ENCODE measurements around the gene SYNE2.
"Not testable (repeated sequence)": the region's sequence is repeated elsewhere in the genome, so short reads cannot be mapped to it uniquely, and the experiment has no call there.

Gene SYNE2

GRCh38 chr14:64112867-64113678, 260.3 kb downstream of the SYNE2 start:
- no peak for FAIRE-seq
- no peak for DNase-seq (ENCODE audit: insufficient read length, low spot score)

DNA sequence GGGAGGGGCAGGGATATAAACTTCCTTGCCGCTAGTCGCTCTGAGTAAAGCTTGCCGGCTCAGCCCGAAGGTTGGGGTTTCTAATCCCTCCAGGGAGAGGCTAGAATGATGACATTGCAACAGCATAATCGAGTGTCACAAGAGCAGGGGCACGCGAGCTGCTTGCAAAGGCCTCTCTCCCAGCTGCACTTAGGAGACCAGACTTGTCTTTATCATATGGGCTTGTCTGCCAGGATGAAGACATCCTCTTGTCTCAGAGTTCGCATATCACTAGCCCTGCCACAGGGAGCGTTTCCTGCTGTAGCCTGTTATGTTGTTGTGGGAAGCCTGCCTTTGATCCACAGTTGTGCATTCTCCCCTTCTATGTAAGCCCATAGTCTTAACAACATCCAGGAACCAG, 261.4 kb downstream of the SYNE2 start:
- FAIRE-seq (no peak), DNase-seq (ENCODE audit: insufficient read length, low spot score) (no peak)

GRCh38 chr14:64114796-64115195, 262.0 kb downstream of the SYNE2 start:
- FAIRE-seq, result no peak
- no peak for DNase-seq (ENCODE audit: insufficient read length, low spot score)

DNA sequence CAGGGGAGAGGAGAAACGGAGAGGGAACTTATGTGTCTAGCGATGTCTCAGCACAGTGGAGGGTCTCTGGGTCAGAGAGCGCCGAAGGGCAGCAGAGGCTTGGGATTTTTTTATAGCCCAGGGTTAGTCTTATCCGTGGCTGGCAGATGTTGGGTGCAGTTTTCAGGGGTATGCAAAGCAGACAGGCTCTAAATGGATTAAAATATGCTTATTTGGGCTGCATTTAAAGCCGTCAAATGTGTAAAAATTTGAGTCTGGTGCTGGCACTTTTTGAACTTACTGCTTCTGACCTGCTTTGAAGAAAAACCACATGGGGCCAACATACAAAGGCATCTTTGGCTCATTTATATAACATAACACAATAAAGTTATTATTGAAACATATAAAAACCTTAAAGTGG, 262.6 kb downstream of the SYNE2 start:
- FAIRE-seq, result no peak
- DNase-seq (ENCODE audit: insufficient read length, low spot score), result no peak

GRCh38 chr14:64117671-64118402, 265.0 kb downstream of the SYNE2 start:
- DNase-seq (ENCODE audit: insufficient read length, low spot score) (no peak), FAIRE-seq (no peak)

DNA sequence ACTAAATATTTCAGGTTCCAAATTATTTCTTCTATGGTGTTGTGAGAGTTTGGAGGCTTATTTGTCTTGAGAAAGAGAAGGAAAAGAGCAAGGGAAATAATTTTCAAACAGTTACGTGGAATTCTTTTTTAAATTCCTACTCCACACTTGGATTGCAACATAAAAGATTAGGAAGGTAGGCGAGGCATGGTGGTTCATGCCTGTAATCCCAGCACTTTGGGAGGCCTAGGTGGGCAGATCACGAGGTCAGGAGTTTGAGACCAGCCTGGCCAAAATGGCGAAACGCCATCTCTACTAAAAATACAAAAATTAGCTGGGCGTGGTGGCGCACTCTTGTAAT, 265.6 kb downstream of the SYNE2 start:
- DNase-seq (ENCODE audit: insufficient read length, low spot score); FAIRE-seq: not testable (repeated sequence)

DNA sequence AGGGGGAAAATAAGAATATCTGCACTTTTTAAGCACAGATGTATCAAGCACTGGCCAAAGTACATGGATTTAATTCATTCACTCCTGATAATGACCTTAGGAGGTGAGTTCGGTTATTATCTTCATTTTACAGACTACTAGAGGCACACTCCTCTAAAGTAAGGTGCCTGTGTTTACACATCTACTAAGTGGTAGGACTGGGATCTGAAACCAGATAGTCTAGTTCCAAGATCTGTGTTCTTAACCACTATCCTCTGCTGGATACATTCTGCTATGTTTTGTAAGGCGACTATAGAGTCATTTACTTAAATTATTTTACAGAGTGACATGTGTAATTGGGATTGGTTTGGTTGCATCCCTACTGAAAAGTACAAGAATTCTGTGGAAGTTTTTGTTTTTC, 266.1 kb downstream of the SYNE2 start:
- FAIRE-seq (no peak), DNase-seq (ENCODE audit: insufficient read length, low spot score) (no peak)

GRCh38 chr14:64119500-64119899, 266.7 kb downstream of the SYNE2 start:
- FAIRE-seq (no peak), DNase-seq (ENCODE audit: insufficient read length, low spot score) (no peak)

DNA sequence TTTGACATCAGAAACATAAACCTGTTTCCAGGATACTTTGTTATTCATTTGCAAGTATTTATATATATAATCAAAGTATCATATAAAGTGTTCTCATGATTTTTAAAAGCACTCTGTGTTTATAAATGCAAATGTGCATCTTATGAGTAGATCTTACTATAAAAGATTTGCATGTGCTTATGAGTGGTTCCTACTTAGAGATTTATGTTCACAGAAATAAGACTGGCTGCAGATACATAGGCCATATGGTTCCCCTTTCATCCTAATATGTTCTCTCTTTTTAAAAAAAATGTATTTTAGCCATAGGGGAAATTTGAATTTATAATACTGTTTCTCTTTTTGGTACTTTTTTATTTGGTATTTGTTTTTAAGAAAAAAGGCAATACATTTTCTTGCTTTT, 267.2 kb downstream of the SYNE2 start:
- FAIRE-seq, result no peak

DNA sequence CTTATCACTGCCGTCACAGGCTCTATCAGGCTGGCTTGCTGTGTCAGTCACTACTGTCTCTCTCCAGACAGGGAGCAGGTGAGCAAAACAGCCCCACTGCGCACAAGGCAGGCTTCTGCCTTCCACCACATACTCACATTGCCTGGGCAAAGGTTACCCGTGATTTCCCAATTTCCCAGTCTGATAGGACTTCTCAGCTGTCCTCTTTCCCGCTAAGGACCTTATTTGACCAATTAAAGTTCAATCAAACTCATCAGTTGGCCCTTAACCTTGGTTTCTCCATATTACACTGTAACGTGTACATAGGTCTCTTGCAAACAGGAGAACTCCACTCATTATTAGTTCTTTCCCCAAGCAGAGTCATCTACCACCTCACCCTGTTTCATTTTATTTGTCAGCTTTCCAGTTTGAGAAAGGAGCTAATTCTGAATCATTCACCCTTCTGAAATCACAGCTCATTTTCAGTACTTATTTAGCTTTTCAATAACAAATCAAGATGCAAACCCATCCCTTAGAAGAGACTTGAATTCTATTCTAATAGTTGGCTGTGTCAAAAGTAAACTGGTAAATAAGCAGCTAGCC, 270.5 kb downstream of the SYNE2 start:
- FAIRE-seq, result no peak

More for the DNA sequence above, 267.2 kb downstream of the SYNE2 start:
- DNase-seq (ENCODE audit: insufficient read length, low spot score), result no peak

DNA sequence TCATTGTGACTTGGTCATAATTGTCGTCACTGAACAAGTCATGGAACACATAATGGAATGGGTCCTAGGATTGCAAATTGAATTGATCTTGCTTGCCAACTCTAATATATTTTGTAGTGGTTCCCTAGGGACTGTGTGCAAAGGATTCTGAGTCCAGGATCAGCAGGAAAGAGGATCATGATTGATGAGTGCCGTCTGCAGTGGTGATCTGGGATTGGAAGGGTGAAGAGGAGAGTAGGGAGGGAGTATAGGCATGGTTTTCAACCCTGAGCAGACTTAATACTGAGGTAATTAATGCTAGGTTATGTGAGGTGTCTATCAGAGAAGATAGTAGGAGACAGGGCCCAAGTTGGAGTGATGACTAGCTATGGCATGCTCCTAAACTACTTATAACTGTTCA, 272.5 kb downstream of the SYNE2 start:
- FAIRE-seq (no peak), DNase-seq (ENCODE audit: insufficient read length, low spot score) (no peak)

More for the DNA sequence above, 270.5 kb downstream of the SYNE2 start:
- DNase-seq (ENCODE audit: insufficient read length, low spot score), result no peak

GRCh38 chr14:64126548-64126947, 273.7 kb downstream of the SYNE2 start:
- FAIRE-seq, result no peak

GRCh38 chr14:64137657-64138290, 285.0 kb downstream of the SYNE2 start:
- DNase-seq (ENCODE audit: insufficient read length, low spot score) (no peak), FAIRE-seq (no peak)

More at GRCh38 chr14:64126548-64126947, 273.7 kb downstream of the SYNE2 start:
- no peak for DNase-seq (ENCODE audit: insufficient read length, low spot score)

GRCh38 chr14:64147126-64147790, 294.5 kb downstream of the SYNE2 start:
- DNase-seq (ENCODE audit: insufficient read length, low spot score) (no peak), FAIRE-seq (no peak)

DNA sequence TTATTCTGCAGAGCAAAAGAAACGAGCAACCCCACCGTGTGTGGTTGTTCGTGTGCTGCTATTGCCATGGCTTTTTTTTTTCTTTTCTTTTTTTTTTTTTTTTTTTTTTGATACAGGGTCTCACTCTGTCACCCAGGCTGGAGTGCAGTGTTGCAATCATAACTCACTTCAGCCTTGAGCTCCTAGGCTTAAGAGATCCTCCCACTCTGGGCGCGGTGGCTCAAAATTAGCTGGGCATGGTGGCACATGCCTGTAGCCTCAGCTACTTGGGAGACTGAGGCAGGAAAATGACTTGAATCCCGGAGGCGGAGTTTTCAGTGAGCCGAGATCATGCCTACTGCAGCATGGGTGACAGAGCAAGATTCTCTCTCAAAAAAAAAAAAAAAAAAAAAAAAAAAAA, 297.1 kb downstream of the SYNE2 start:
- DNase-seq (ENCODE audit: insufficient read length, low spot score) (no peak), FAIRE-seq (no peak)

- no peak for FAIRE-seq
- DNase-seq (ENCODE audit: insufficient read length, low spot score), result no peak
These were observed 305.8 kb downstream of the SYNE2 start for GRCh38 chr14:64158608-64159007.

- no peak for FAIRE-seq
These were observed 306.8 kb downstream of the SYNE2 start for GRCh38 chr14:64159588-64159987.

GRCh38 chr14:64170181-64170580, 317.4 kb downstream of the SYNE2 start:
- DNase-seq (ENCODE audit: insufficient read length, low spot score) (no peak), FAIRE-seq (no peak)

More at GRCh38 chr14:64159588-64159987, 306.8 kb downstream of the SYNE2 start:
- no peak for DNase-seq (ENCODE audit: insufficient read length, low spot score)

GRCh38 chr14:64174922-64175782, 322.3 kb downstream of the SYNE2 start:
- no peak for FAIRE-seq
- DNase-seq (ENCODE audit: insufficient read length, low spot score), result no peak

DNA sequence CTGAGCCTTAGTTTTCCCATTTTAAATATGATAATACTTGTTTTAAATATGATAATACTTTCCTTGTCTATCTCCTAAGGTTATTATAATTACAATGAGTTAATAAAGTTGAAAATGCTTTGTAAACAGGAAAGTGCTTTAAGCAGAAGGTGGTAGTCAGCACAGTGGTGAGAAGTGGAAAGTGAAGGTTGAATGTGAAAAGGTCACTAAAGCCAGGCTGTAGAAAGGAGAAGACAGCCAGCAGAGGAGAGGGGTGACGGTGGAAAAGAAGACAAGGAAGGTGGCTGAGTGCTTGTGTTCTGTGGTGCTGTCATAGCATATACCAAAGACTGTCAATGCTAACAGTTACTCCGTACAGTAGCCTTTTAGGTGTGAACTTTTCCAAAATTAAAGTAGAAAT, 323.5 kb downstream of the SYNE2 start:
- no peak for FAIRE-seq
- no peak for DNase-seq (ENCODE audit: insufficient read length, low spot score)
